OCI-LY3 (cell line): ENCODE data around the gene CFAP161.

Experiments
- H2AFZ ChIP-seq: fragments of 200-600, 300-600 bp; shearing (Covaris generic); 2 replicates; pipeline ENCODE4 v1.6.0; 2014; ENCODE audit warnings: antibody characterized with exemption, low read depth, low read length
- H3K27ac ChIP-seq: fragments of 200-600, 300-600 bp; sonication (generic); 2 replicates; pipeline ENCODE4 v1.5.1; 2014; ENCODE audit warnings: mild to moderate bottlenecking, low read length, moderate library complexity, mixed read lengths
- H3K27me3 ChIP-seq: fragments of 200-600, 300-600 bp; sonication (generic); 2 replicates; pipeline ENCODE4 v1.6.1; 2014; ENCODE audit warnings: low read depth, low read length, mixed read lengths
- H3K36me3 ChIP-seq: fragments of 200-600, 300-600 bp; sonication (generic); replicated peaks from 2 replicates; pipeline ENCODE3; 2014; ENCODE audit warnings: low read depth, low read length, mixed read lengths
- H3K4me1 ChIP-seq: fragments of 300-600, 200-600 bp; sonication (generic); 2 replicates; pipeline ENCODE4 v1.6.1; 2014; ENCODE audit warnings: low read length, mixed read lengths
- H3K4me2 ChIP-seq: fragments of 200-600, 300-600 bp; sonication (generic); 2 replicates; pipeline ENCODE4 v1.6.1; 2014; ENCODE audit warnings: low read length, mixed read lengths
- H3K4me3 ChIP-seq: fragments of 300-600, 200-600 bp; sonication (generic); 2 replicates; pipeline ENCODE4 v1.5.1; 2014; ENCODE audit warnings: antibody characterized with exemption, mild to moderate bottlenecking, low read length, moderate library complexity
- H3K79me2 ChIP-seq: fragments of 300-600, 200-600 bp; shearing (Covaris generic); 2 replicates; pipeline ENCODE4 v1.6.1; 2014; ENCODE audit warnings: mild to moderate bottlenecking, low read length, mixed read lengths
- H3K9ac ChIP-seq: fragments of 300-600, 200-600 bp; shearing (Covaris generic); 2 replicates; pipeline ENCODE4 v1.6.0; 2014; ENCODE audit warnings: mild to moderate bottlenecking, low read length, moderate library complexity
- H3K9me3 ChIP-seq: fragments of 200-600, 300-600 bp; shearing (Covaris generic); 2 replicates; pipeline ENCODE4 v1.6.1; 2014; ENCODE audit warnings: low read length, mixed read lengths; ENCODE audit not compliant: insufficient read depth
- H4K20me1 ChIP-seq: fragments of 200-600, 300-600 bp; sonication (generic); 2 replicates; pipeline ENCODE4 v1.6.1; 2016; ENCODE audit warnings: low read length, mixed read lengths; ENCODE audit not compliant: insufficient read depth
- EZH2phosphoT487 ChIP-seq: fragments of 200-600 bp; shearing (Covaris generic); IDR thresholded peaks from 2 replicates; pipeline ENCODE4 v1.6.1; 2018; ENCODE audit warnings: antibody characterized with exemption, mixed run types, low read depth
- TF ChIP-seq, protein P1 (sequence below): fragments of 200-600, 300-600 bp; sonication (generic); IDR thresholded peaks from 2 replicates; pipeline ENCODE4 v1.5.1; 2014; ENCODE audit warnings: antibody characterized with exemption, low read length, low read depth

The CFAP161 gene

DNA sequence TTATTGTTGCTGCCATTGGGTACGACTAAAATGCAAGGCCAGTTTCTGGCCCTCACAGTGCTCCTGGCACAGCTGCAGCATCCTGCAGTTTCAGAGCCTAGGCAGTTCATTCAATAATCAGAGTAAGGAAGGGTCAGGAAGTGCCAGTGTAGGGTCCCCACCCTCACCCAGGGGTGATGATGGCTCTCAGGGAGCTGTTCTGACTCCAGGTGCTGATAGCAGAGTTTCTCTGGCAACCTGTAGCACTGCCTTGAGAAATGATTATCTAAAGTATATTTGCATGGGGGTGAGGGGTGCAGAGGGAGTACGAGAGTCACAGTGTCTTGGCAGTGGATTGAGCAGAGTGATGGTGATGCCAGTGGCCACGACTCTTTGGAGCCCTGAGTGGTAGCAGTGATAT is 47.1 kb downstream of the CFAP161 start:
- Histone ChIP-seq H3K4me1 (no peaks in the 10 kb centered on the region), H2AFZ (no peak overlapping the region), H3K79me2 (no peaks in the 10 kb centered on the region), H3K27ac (no peak overlapping the region), H4K20me1 (no peaks in the 10 kb centered on the region), H3K9ac (no peak overlapping the region), H3K4me2 (no peak overlapping the region), H3K36me3 (no peaks in the 10 kb centered on the region), H3K9me3 (no peaks in the 10 kb centered on the region), H3K27me3 (peaks cover 35% of the 10 kb centered on the region), H3K4me3 (no peak overlapping the region)
- no peak for TF ChIP-seq EZH2phosphoT487
- TF ChIP-seq, protein P1, sequence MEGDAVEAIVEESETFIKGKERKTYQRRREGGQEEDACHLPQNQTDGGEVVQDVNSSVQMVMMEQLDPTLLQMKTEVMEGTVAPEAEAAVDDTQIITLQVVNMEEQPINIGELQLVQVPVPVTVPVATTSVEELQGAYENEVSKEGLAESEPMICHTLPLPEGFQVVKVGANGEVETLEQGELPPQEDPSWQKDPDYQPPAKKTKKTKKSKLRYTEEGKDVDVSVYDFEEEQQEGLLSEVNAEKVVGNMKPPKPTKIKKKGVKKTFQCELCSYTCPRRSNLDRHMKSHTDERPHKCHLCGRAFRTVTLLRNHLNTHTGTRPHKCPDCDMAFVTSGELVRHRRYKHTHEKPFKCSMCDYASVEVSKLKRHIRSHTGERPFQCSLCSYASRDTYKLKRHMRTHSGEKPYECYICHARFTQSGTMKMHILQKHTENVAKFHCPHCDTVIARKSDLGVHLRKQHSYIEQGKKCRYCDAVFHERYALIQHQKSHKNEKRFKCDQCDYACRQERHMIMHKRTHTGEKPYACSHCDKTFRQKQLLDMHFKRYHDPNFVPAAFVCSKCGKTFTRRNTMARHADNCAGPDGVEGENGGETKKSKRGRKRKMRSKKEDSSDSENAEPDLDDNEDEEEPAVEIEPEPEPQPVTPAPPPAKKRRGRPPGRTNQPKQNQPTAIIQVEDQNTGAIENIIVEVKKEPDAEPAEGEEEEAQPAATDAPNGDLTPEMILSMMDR, result no peak

DNA sequence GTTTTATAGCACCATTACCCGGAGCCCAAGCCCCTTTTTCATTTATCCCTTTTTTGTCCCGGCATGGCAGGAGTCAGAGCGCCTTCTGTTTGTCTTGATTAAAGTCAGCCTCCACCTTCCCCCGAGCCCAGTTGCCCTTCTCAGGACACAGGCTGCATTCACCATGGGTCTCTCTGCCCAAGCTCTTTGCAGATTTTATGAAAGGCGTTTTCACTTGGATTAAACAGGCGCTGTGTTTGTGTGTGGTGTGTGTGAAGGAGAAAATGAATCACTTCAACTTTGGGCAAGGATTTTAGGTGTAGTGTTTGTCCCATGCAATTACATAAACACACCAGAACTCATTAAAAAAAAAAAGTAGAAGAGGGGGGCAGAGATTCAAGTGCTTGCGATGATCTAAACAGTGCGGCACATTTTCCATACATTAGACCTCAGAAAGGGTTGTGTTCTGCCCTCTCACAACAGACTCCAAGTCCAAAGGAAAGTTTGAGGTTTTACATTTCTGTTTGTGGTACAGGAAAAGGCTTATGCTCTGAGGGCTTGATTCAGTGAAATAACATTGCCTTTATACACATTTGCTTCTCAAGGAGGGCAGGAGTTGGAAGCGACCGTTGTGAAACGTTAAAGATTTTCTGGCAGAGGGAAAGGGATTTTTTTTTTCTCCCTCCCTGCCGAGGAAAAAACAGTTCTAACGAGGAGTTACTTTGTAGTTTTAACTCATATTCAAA is 48.1 kb downstream of the CFAP161 start:
- H3K27ac ChIP-seq, result no peak overlapping the region
- no peak overlapping the region for H3K4me3 ChIP-seq
- H4K20me1 ChIP-seq, result no peaks in the 10 kb centered on the region
- no peaks in the 10 kb centered on the region for H3K79me2 ChIP-seq
- H3K27me3 ChIP-seq, result peaks cover 35% of the 10 kb centered on the region
- no peak overlapping the region for H2AFZ ChIP-seq
- no peak overlapping the region for H3K4me2 ChIP-seq
- H3K36me3 ChIP-seq, result no peaks in the 10 kb centered on the region
- H3K9ac ChIP-seq, result no peak overlapping the region
- H3K9me3 ChIP-seq, result no peaks in the 10 kb centered on the region
- no peaks in the 10 kb centered on the region for H3K4me1 ChIP-seq
- TF ChIP-seq, protein P1, result no peak
- TF ChIP-seq EZH2phosphoT487, result no peak

DNA sequence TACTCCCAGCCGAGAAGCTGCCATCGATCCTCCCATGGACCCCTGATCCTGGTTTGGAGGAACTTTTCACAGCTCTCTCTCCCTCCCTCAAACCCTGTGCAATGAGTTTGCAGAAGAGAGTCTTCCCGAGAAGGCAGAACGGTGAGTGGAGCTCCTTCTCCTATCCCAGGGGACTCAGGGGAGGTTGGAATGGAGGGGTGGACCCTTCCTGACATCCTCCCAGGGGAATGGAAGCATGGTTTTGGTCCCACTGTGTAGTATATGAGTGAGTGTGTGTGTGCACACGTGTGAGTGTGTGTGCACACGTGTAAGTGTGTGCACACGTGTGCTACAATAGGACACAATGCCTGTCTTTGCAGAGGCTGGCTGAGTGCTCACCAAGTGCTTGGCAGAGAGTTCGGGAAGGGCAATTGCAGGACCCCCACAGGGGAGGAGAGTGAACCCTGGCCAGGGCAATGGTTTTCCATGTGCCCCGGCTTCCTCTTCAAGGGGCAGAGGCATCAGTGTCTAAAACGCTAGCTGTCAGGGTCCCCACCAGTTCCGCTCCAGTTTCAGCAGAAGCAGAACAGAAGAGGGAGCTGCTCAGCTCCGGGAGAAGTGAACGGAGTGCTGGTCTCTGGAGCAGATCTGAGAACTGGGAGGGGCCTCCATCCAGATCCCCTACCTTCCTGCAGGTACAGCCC is 48.8 kb downstream of the CFAP161 start:
- H2AFZ ChIP-seq, result no peak overlapping the region; the same call in 1 of the 2 replicates
- H3K4me3 ChIP-seq, result no peak overlapping the region
- no peak overlapping the region for H3K9ac ChIP-seq
- no peak for TF ChIP-seq EZH2phosphoT487
- TF ChIP-seq, protein P1, result no peak
- H3K9me3 ChIP-seq, result no peaks in the 10 kb centered on the region
- H3K27me3 ChIP-seq, result peaks cover 35% of the 10 kb centered on the region
- H3K4me2 ChIP-seq, result peak overlapping the region; percentile 18; the same call in 1 of the 2 replicates
- H3K4me1 ChIP-seq, result no peaks in the 10 kb centered on the region
- no peaks in the 10 kb centered on the region for H3K79me2 ChIP-seq
- H3K36me3 ChIP-seq, result no peaks in the 10 kb centered on the region
- no peaks in the 10 kb centered on the region for H4K20me1 ChIP-seq
- no peak overlapping the region for H3K27ac ChIP-seq

DNA sequence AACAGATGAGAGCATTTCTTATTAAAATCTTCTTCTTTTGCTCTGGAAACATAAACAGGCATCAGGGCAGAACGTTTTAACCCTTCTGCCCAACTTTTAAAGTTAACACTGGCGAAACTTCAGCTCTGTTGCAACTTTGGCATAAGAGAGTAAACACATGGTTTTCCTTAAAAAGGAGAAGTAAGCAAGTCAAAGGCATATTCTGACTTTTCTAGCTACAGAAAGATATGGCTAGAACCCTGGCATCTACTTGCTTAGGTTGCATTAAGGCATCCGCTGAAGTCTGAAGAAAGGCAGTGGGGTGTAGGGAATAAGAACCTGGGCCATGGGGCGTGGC is 49.3 kb downstream of the CFAP161 start:
- Histone ChIP-seq H4K20me1 (no peaks in the 10 kb centered on the region), H3K9ac (no peak overlapping the region), H3K9me3 (no peaks in the 10 kb centered on the region), H3K27me3 (peaks cover 35% of the 10 kb centered on the region), H3K27ac (no peak overlapping the region), H3K36me3 (no peaks in the 10 kb centered on the region), H3K4me2 (peak overlapping the region; percentile 18; the same call in 1 of the 2 replicates), H3K79me2 (no peaks in the 10 kb centered on the region), H2AFZ (no peak overlapping the region), H3K4me3 (no peak overlapping the region), H3K4me1 (no peaks in the 10 kb centered on the region)
- TF ChIP-seq EZH2phosphoT487, result no peak
- TF ChIP-seq, protein P1, result no peak
